Measurements from ENCODE around the gene IL21.

The IL21 gene

GRCh38 chr4:122632396-122633143 is 11.7 kb upstream of the IL21 start:
- no peak for DNase-seq (ENCODE audit: low spot score)

DNA sequence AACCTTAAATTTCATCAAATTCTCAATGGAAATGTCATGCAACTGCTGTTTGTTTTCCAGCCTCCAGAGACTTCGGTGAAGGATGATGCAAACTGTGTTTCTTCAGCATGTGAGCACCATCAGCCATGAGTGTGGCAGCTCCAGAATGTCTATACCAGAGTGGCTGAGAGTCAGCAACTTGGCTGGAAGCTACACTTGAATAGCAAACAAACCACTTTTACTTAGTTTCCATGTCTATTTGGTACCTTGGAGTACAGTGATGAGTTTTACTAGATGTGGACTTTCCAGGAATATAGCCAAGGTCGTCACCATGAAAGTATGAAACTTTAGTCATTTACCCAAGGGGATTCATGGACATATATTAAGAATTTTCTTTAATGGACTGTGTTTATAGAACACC is 4.3 kb upstream of the IL21 start:
- DNase-seq (ENCODE audit: low spot score): no peak

GRCh38 chr4:122624205-122624604 is 3.3 kb upstream of the IL21 start:
- no peak for DNase-seq (ENCODE audit: low spot score)

DNA sequence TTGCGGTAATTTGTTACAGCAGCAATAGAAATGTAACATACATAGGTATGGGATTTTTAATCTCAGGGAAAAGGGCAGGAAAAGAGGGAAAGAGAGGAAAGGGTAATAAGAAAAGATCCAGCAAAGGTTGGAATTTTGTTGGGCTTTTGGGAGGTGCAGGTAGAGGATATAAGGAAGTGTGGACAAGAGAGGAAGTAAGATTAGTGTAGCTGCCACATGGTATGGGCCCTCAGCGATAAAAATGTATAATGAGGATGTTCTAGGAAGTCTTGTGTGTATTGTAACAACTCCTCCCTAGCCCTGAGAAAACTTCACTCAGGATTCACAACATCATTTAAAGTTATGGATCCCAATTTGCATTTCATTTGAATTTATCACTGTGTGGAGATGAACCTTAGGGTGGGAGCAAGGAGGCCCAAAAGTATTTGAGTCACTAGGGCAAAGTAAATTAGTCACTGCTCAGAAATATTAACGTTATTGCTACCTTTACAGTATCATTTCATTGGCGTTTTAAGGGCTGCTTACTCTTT is 2.8 kb upstream of the IL21 start:
- DNase-seq (ENCODE audit: low spot score): no peak

- no peak for DNase-seq (ENCODE audit: low spot score)
Measured at GRCh38 chr4:122622400-122622799, 1.5 kb upstream of the IL21 start.

DNA sequence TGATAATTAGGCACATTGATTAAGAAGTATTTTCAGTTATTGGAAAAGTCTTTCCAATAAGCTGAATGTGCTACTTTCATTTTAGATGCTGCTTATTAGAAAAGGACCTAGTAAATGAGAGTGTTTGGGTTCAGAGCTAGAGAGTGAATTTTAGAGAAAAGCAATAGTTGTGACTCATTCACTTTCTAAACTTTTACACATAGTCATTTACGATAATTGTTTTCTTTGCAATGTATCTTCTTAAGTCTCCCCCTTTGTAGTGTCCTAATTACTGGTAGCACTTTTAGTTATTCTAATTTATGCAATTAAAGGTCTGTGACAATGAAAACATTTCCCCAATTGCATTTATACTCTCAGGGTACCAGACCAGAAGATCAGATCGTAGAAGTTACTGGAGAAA is 1.3 kb downstream of the IL21 start:
- no peak for DNase-seq (ENCODE audit: low spot score)

DNA sequence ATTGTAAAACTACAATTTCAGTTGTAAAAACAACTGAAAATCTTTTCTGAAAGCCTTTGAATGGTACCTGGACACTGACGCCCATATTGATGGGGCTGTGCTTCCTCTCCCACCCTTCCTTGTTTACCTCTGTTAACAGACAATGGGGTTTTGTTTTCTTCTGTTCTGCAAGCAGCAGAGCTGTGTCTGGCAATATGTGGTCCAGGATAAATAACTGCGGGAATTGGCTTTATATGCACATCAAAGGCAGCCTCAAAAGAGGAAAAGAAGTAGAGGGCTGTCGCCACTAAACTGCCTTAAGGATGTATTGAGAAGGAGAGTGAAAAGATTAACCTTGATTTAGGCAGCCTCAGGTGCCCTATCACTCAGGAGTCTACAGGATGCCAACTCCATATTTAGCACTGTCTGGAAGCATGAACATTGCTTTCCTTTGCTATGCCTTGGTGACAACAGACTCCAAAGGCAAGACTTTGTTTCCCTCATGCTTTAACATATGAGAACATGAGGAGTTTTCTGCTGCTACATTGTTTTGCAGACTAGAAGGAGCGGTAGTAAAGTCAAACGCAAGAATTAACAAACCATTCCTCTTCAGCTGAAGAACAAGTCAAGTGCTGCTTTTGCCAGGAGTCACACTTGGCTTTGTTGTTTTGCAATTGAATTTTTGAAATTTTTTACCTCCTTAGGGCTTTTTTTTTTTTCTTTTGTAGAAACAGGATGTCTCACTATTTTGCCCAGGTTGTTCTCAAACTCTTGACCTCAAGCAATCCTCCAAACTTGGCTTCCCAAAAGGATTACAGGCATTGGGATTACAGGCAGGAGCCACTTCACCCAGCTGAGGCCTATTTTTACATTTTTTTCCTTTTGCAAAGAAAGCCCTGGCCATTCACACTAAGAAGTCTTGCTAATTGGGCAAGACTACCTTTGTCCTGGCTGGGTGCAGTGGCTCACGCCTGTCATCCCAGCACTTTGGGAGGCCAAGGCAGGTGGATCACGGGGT is 3.0 kb downstream of the IL21 start:
- DNase-seq (ENCODE audit: low spot score): no peak

DNA sequence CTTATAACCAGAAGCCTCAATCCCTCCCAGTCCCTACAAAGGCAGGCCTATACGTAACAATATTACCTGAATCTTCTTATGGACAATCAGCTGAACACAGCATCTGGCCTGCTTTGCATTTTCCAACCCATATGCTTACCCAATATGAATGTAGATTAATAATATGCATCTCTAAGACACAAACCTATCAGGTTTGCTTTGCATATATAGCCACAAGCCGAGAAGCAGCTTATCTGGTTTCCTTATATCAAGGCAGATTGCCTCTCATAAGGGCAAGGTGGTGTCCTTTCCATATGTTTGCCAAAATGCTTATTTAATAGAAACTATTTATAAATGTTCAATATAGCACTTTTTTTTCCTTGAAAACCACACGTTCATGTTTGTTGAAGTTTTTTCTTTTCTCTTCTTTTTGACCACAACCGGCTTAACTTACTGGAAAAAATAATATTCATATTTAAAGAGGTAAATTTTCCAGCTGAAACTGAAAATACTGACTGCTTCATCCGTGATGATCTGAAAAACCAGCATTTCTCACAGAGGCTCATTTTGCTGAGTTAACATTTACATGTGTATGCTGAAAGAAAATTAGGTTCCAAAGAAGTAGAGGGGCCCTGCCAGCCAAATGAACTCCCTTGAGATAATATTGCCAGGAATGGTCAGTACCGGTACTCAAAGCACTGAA is 3.8 kb downstream of the IL21 start:
- DNase-seq (ENCODE audit: low spot score): no peak

- no peak for DNase-seq (ENCODE audit: low spot score)
Measured at GRCh38 chr4:122614621-122615020, 6.2 kb downstream of the IL21 start.

GRCh38 chr4:122612540-122612939 is 8.3 kb downstream of the IL21 start:
- no peak for DNase-seq (ENCODE audit: low spot score)

GRCh38 chr4:122606364-122607043 is 14.4 kb downstream of the IL21 start:
- DNase-seq (ENCODE audit: low spot score): no peak

- DNase-seq (ENCODE audit: low spot score): no peak
Measured at GRCh38 chr4:122604146-122604545, 16.7 kb downstream of the IL21 start.

- no peak for DNase-seq (ENCODE audit: low spot score)
Measured at GRCh38 chr4:122603156-122603574, 17.7 kb downstream of the IL21 start.

GRCh38 chr4:122602277-122603142 is 18.4 kb downstream of the IL21 start:
- DNase-seq (ENCODE audit: low spot score): no peak

GRCh38 chr4:122591196-122591595 is 29.7 kb downstream of the IL21 start:
- no peak for DNase-seq (ENCODE audit: low spot score)

- DNase-seq (ENCODE audit: low spot score): no peak
Measured at GRCh38 chr4:122588453-122589238, 32.2 kb downstream of the IL21 start.

DNA sequence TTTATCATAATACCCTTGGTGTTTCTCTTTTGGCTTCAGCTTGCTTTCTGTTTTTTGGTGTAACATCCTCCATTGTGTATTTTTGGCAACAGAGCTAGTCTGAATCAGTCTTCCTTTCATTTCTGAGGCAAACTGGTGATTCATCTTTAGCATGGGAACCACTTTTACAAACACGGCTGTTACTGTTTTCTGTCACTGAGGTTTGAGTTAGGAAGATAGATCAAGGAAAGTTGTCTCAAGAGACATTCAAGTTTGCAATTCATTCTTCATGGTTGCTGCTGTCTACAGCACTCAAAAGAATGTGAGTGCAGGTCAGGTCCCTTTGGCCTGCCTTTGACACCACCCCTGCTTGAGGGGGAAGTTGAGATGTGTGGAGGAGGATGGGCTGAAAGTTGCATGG is 36.3 kb downstream of the IL21 start:
- DNase-seq (ENCODE audit: low spot score): no peak

DNA sequence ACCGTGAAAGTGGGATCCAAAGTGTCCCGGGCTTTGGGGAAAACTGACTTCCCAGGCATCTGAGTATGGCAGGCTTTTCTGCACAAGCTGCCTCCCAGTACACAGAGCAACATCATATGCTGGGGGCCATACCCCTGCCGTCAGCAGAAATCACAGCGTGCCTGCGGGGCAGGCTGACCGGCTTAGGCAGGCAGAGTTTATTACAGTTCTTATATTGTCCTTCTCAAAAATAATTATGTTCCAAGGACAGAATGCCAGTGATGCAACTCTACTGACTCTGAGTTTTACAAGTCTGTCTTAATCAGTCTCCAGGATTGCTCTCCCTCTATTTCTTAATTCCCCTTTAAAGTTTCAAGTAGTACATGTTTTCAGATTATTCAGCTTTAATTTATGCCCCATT is 37.0 kb downstream of the IL21 start:
- no peak for DNase-seq (ENCODE audit: low spot score)

- DNase-seq (ENCODE audit: low spot score): no peak
Measured at GRCh38 chr4:122577808-122578781, 42.8 kb downstream of the IL21 start.
